Iris pigment epithelial cell (primary cell): ENCODE results near the gene MYRF.

Experiments used
- DNase-seq: peaks from one replicate; pipeline ENCODE4 v3.0.0-alpha.2; 2011; ENCODE audit warnings: low read depth

MYRF gene

DNA sequence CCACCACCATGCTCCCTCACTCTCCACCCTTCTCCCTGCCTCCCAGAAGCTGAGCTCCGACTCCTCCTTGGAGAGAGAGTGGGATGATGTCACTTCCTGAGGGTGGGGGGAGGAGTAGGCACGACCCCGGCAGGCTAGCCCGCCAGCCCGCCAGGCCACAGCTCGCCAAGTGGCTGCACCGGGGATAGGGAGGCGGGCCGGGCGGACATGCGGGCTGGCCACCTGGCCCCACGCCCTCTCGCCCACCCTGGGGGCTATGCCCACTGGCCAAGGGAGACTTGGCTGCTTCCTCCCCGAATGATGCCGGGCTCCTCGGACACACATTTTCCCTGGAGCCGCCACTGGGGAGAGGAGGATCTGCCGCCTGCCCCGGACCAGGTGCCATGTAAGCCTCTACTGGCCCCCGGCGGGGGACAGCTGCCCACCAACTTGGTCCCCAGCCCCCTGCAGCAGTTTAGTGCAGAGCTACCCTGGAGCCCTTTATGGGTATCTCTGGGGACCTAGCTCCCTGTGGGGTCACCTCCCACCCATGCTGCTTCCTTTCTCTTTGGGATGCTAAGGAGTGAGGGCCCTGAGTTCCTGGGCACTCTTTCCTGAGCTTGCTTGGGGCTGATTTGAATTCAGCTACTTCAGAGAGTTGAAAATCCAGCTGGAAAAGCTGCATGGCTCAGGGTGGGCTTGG is 33.7 kb upstream of the MYRF start:
- peak; percentile 66 for DNase-seq

- no peak for DNase-seq
These were observed 32.5 kb upstream of the MYRF start for GRCh38 chr11:61719978-61720377.

GRCh38 chr11:61720597-61720996 is 31.8 kb upstream of the MYRF start:
- DNase-seq, result no peak

DNA sequence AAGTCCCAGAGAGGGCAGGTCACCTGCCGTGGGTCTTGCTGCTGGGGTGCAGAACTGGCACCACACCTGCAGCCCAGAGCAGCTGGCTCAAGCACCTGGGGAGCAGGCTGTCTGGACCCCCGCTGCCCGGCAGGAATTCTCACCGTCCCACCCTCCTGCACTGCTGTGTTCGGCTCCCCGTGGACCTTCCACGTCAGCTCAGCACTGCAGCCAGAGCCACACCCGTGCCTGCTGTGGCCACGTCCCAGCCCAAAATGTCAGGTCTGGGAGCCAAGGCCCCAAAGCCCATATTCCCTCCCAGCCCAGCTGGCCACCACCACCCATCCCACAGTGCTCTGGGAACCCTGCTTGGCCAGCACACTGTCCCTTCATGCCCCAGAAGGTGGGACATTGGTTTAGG is 28.0 kb upstream of the MYRF start:
- DNase-seq, result no peak

GRCh38 chr11:61725781-61726231 is 26.6 kb upstream of the MYRF start:
- DNase-seq, result peak; percentile 35

- DNase-seq, result no peak
These were observed 25.7 kb upstream of the MYRF start for GRCh38 chr11:61726775-61727174.

DNA sequence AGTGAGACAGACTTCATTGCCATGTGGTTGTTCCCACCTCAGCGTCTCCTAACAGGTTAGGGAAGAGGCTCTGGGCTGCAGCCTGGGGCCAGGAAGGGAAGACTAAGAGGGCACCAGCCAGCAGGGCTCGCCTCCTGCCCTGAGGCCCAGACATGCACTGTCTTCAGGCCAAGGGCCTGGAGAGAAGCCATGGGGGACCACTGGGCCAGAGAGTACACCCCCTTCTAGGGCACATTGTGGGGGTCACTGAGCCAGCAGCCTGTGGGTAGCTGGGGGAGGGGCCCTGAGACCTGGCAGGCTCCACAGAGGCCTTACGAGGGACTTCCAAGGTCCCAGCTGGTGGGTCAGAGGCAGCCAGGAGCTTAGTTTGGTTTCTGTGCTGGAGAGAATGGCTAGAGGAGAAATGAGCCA is 25.0 kb upstream of the MYRF start:
- DNase-seq, result no peak

DNA sequence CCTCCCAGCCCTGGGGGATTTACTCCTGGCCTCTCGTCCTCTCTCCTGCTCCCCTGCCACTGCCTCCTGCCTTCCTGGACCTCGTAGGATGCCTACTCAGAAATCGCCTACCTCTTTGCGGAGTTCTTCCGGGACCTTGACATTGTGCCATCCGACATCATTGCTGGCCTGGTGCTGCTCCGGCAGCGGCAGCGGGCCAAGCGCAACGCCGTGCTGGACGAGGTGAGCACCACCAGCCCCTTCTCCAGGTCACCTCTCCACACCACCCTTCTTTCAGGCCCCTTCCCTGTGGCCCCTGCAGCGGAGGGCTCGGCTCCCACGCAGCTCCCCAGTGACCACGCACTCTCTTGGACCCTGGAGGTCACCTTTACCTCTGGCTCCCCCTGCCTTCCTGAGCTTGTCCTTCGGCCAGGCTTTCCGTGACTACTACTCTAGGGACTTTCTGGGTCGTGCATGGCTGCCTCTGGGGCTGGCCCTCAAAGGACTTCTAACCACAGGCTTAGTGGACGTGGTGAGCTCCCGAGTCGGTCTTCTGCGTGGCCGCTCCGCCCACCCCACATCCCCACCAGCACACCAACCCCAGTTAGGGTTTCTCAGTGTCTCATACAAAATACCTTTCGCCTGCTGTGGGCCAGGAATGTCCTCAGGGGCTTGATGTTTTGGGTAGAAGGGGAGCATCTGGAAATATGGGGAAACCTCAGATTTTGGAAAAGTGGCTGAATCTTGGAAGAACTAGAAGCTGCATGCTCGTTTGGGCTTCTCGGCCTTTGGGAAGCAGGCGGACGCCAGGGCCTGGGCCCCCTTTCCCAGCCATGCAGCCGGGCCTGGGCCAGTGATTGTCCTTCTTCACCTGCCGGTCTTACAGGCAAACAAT is 24.1 kb upstream of the MYRF start:
- DNase-seq, result no peak

GRCh38 chr11:61728940-61729219 is 23.6 kb upstream of the MYRF start:
- DNase-seq, result peak; percentile 66

- DNase-seq, result no peak
These were observed 22.0 kb upstream of the MYRF start for GRCh38 chr11:61730240-61730994.

- DNase-seq, result no peak
These were observed 21.1 kb upstream of the MYRF start for GRCh38 chr11:61731211-61731951.

DNA sequence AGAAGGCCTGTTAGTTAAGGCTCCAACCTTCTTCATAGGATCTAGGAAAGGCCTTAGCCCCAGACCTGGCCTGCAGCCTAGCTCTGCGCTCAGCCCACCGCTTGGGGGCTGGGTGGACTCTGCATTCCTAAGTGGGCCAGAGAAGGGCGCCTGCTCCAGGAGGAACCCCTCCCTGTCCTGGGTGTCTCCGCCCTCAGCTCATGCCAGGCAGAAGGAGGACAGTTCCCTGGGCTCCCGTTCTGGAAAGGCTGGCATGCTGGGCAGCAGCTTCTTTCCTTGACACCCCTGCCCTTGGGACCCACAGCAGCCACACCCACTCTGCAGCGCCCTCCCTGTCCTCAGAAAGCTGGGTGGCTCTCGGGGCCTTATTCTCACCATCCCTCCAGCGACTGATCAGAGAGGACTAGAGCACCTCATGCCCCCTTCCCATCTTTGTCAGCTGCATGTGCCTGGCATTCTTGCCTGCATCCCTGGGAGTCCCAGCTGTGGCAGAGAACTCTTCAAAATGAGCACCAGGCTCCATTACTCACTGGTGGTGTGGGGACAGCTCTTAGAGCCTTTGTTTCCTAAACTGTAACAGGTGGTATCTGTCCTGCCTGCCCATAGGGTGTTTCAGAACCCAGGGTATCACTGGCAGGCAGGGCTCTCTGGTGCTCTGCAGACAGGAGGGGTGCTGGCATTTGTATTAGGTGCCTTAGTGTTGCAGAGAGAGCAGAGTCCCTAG is 20.3 kb upstream of the MYRF start:
- no peak for DNase-seq

GRCh38 chr11:61732705-61733104 is 19.7 kb upstream of the MYRF start:
- peak; percentile 36 for DNase-seq

DNA sequence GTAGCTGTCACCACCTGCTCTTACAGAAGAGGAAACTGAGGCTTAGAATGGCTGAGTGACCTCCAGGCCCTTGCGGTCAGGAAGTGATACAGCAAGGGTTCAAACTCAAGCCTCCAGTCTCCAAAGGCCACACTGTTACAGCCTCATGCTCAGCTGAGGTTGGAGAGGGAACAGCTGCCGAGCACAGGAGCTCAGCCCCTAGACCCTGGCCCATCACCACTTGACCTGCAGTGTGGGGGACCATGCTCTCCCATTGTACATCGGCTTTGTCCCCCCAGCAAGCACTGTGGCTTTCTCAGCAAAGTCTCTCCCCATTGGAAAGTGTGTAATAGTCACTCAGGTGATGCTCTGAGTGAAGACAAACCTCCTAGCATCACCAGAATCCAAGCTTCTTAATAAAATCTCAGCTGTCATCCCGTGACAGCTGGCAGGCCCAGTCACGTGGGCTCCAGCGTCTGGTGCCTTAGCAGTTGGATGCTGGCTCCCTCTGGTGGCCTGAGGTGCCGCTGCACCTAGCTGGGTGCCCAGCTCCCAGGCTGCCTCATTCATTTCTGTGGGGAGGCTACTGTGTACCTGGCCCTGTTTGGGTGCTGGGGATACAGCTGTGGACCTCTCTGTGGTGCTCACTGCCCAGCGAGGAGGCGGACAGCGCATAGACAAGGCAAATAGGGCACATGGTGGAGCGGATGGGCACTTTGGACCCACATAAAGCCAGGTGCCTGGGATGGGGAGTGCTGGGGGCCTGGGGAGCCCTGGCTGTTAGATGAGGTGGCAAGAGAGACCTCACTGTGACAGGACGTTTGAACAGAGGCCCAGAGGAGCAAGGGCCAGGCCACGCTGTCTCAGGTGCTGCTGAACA is 19.1 kb upstream of the MYRF start:
- peak; percentile 78 for DNase-seq

GRCh38 chr11:61734767-61735166 is 17.7 kb upstream of the MYRF start:
- no peak for DNase-seq

- no peak for DNase-seq
These were observed 17.0 kb upstream of the MYRF start for GRCh38 chr11:61735391-61735790.

- no peak for DNase-seq
These were observed 16.1 kb upstream of the MYRF start for GRCh38 chr11:61736310-61736709.

- DNase-seq, result no peak
These were observed 15.3 kb upstream of the MYRF start for GRCh38 chr11:61737131-61737530.

DNA sequence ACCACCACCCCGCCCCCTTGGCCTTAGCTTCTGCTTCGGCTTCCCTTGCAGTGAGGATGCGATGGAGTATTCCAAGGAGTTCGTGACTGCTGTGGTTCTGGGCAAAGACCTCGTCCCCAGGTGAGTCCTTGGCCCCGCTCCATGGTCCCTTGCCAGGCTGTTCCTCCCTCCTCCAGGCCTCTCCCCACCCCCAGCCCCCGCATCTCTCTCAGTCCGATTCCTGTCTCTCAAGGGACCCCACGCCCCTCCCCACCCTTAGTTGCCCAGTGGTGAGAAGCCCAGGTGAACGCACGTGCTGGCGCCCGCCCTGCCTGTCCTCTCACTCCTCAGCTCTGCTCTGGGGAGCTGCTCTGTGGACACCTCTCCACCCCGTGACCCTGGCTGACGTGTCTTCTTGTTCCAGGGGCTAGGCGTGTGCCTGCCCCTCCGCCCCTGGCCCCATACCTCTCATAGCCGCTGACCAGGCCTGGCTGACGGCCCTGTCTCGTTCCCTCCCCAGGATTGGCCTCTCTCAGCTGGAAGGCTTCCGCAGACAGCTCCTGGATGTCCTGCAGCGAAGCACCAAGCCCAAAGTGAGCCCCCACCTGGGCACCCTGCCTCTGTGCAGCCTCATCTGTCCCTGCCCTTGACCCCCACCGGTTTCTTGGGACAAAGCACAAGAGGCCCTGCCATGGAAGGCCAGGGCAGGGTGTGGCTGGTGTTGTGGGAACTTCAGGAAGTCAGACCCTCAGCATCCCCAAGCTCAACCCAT is 14.6 kb upstream of the MYRF start:
- DNase-seq, result no peak

DNA sequence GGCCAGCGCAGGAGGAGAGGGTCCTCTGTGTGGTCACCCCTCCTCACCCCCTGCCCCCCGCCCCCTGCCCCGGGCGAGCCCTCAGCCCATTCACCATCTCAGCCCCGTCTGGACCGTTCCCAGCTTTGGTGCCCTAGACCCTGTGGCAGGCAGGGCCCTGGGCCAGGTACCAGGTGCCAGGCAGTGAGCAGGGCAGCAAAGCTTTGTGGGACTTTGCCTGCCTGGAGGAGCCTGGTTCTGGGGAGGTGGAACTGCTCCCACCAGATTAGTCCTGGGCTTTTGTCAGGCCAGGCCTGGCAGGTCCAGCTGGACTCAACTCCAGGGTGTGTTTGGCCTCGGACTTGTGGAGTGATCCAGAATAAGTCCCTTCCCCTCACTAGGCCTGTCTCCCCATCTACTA is 13.7 kb upstream of the MYRF start:
- no peak for DNase-seq
